HepG2 (cell line): ENCODE results near the gene USP17L29. TPM values are rescaled to one million over a fixed set of nuclear protein-coding genes. Genes with fewer than 3 reads are reported as not detected.

Source experiments
- ATAC-seq: fragments of 200-7000 bp; cut with Tn5 transposase; 3 replicates; pipeline ENCODE4 v1.9.1; 2020; ENCODE audit warnings: mild to moderate bottlenecking, moderate library complexity
- BruUV-seq: library from RNA; stranded (reverse); fragments of 400-500 nt; replicated peaks from 2 replicates; lab custom pipeline; 2021; lab: Mats Ljungman, UMichigan
- CTCF ChIA-PET: fragments of 300-600 bp; formaldehyde crosslinking; extraction: SDS; loops from one replicate; lab custom pipeline; 2021; ENCODE audit warnings: low total read pairs, inconsistent platforms, low intra/inter-chr PET ratio; lab: Yijun Ruan, JAX
- POLR2A ChIA-PET: fragments of 350-600 bp; sonication (Branson Sonifier 250); formaldehyde crosslinking; loops from one replicate; lab custom pipeline; 2020; ENCODE audit warnings: antibody characterized with exemption, inconsistent platforms; lab: Yijun Ruan, JAX
- DNase-seq: peaks from one replicate; pipeline ENCODE4 v3.0.0-alpha.2; 2015; ENCODE audit warnings: low spot score
- FAIRE-seq: peaks from 3 replicates; lab custom pipeline; 2011; peaks lifted over from hg19 to GRCh38; lab: Jason Lieb, UNC
- H2AFZ ChIP-seq: one replicate; pipeline ENCODE4 v1.6.1; 2011; ENCODE audit warnings: low read length, inconsistent platforms
- H3K27ac ChIP-seq: fragments of 300-600 bp; 3 replicates; pipeline ENCODE4 v1.8.0; 2011; ENCODE audit warnings: mixed run types, mild to moderate bottlenecking, mixed read lengths, low read length, inconsistent platforms; ENCODE audit not compliant: insufficient read depth; ENCODE audit errors: extremely low read length
- H3K27me3 ChIP-seq, 2 experiments: fragments of 200-600 bp in 1 of 2; 2 replicates in 1 of 2; 3 replicates in 1 of 2; pipeline versions ENCODE4 v1.6.0 to v1.8.0; 2011; ENCODE audit warnings: low read length in 2 of 2, mild to moderate bottlenecking in 2 of 2, moderate library complexity in 2 of 2, inconsistent platforms in 1 of 2; ENCODE audit not compliant: insufficient read depth in 2 of 2, control insufficient read depth in 1 of 2
- H3K36me3 ChIP-seq, 2 experiments: fragments of 200-600 bp in 1 of 2; replicated peaks in 1 of 2; 2 replicates in 1 of 2; 3 replicates in 1 of 2; pipeline versions ENCODE4 v1.5.1 to v1.8.0; 2011; ENCODE audit warnings: low read length in 2 of 2, inconsistent platforms in 1 of 2; ENCODE audit not compliant: insufficient read depth in 2 of 2, control insufficient read depth in 1 of 2
- H3K4me1 ChIP-seq: 2 replicates; pipeline ENCODE4 v1.5.1; 2012; ENCODE audit warnings: low read length, inconsistent platforms; ENCODE audit not compliant: insufficient read depth
- H3K4me2 ChIP-seq: 2 replicates; pipeline ENCODE4 v1.6.0; 2011; ENCODE audit warnings: low read depth, low read length, inconsistent platforms
- H3K4me3 ChIP-seq, 3 experiments: fragments of 200-600 bp in 1 of 3; sonication (generic), shearing (Covaris generic) in 1 of 3; replicated peaks in 1 of 3; 2 replicates each; pipeline ENCODE4 v1.5.1; 2011 to 2016; ENCODE audit warnings: low read length in 3 of 3, inconsistent platforms in 2 of 3, low read depth in 2 of 3, mild to moderate bottlenecking in 2 of 3, control low read depth in 1 of 3, mixed read lengths in 1 of 3; ENCODE audit not compliant: insufficient read depth in 1 of 3
- H3K79me2 ChIP-seq: one replicate; pipeline ENCODE4 v1.6.1; 2011; ENCODE audit warnings: low read length, inconsistent platforms; ENCODE audit not compliant: insufficient read depth
- H3K9ac ChIP-seq: 2 replicates; pipeline ENCODE4 v1.6.0; 2011; ENCODE audit warnings: mild to moderate bottlenecking, low read depth, low read length, inconsistent platforms; ENCODE audit not compliant: insufficient read depth
- H3K9me3 ChIP-seq: 2 replicates; pipeline ENCODE4 v1.5.1; 2012; ENCODE audit warnings: mild to moderate bottlenecking, low read length
- H4K20me1 ChIP-seq: 2 replicates; pipeline ENCODE4 v1.6.0; 2011; ENCODE audit warnings: inconsistent platforms, mild to moderate bottlenecking, low read length, moderate library complexity; ENCODE audit not compliant: insufficient read depth
- KAT2B ChIP-seq: fragments of 150-350 bp; IDR thresholded peaks from 2 replicates; pipeline ENCODE4 v1.6.1; 2014; ENCODE audit warnings: low read depth, low read length, borderline replicate concordance
- RBAK ChIP-seq: sonication (generic); formaldehyde crosslinking; IDR thresholded peaks from 2 replicates; pipeline ENCODE4 v1.5.1; 2020; ENCODE audit warnings: mild to moderate bottlenecking, missing genetic modification reagents
- SATB2 ChIP-seq: sonication (generic); formaldehyde crosslinking; IDR thresholded peaks from 2 replicates; pipeline ENCODE4 v1.5.0; 2020; ENCODE audit warnings: missing genetic modification reagents
- SOX13 ChIP-seq, 3 experiments: fragments of 450-650 bp in 1 of 3; sonication (generic) in 1 of 3; formaldehyde crosslinking in 1 of 3; IDR thresholded peaks in 2 of 3; conservative IDR thresholded peaks in 1 of 3; 2 replicates each; pipeline versions ENCODE4 v1.5.0 to v1.6.1; 2016 to 2020; ENCODE audit warnings: antibody characterized with exemption in 1 of 3, mild to moderate bottlenecking in 1 of 3, missing compliant biosample characterization in 1 of 3, missing genetic modification reagents in 1 of 3, moderate library complexity in 1 of 3
- TIGD3 ChIP-seq: sonication (generic); formaldehyde crosslinking; IDR thresholded peaks from 2 replicates; pipeline ENCODE4 v1.5.1; 2020; ENCODE audit warnings: mild to moderate bottlenecking, missing genetic modification reagents, borderline replicate concordance
- U2AF2 ChIP-seq: fragments of 200-400 bp; formaldehyde crosslinking; IDR thresholded peaks from 2 replicates; pipeline ENCODE4 v1.6.1; 2017; ENCODE audit warnings: low read depth, mild to moderate bottlenecking, low read length
- ZNF691 ChIP-seq: sonication (generic); formaldehyde crosslinking; IDR thresholded peaks from 2 replicates; pipeline ENCODE4 v1.4.0; 2020; ENCODE audit warnings: missing genetic modification reagents, low read depth, mild to moderate bottlenecking, borderline replicate concordance
- ZSCAN9 ChIP-seq: IDR thresholded peaks from 2 replicates; pipeline ENCODE4 v1.6.1; 2016; ENCODE audit warnings: borderline replicate concordance
- WGBS: methylation state at CpG from one replicate; pipeline ENCODE4 v1.1.6; 2017; ENCODE audit warnings: low lambda C conversion rate; 5-methylcytosine and 5-hydroxymethylcytosine counted together
- in situ Hi-C: cut with HindIII; loops from 2 replicates; pipeline ENCODE4 v1.10.0; 2017; ENCODE audit warnings: low pct_unique_long_range_greater_than_20kb; ENCODE audit not compliant: extremely low pct_ligation_motif_present
- intact Hi-C: fragments of 100-400 bp; cut with micrococcal nuclease; formaldehyde crosslinking; loops from one replicate; pipeline ENCODE4 v1.10.0; 2022; ENCODE audit not compliant: unreplicated experiment
- polyA plus RNA-seq, 8 experiments: library from polyadenylated mRNA; depleted of rRNA in 3 of 8; stranded (reverse) in 7 of 8; unstranded in 1 of 8; fragments of >200 nt; fragmentation: Illumina TruSeq in 4 of 8; extraction: Trizol in 4 of 8; gene quantifications; 2 replicates each; pipeline versions ENCODE4 v1.2.1 to v1.2.3, GENCODE V29; 2011 to 2016; ENCODE audit warnings: low read depth in 4 of 8, missing spikeins in 1 of 8, mixed read lengths in 1 of 8; ENCODE audit not compliant: insufficient read depth in 1 of 8
- total RNA-seq, 5 experiments: library from RNA; depleted of rRNA; stranded (reverse); fragments of >200 nt; fragmentation: Illumina TruSeq; extraction: Trizol; gene quantifications; 2 replicates each; pipeline ENCODE4 v1.2.3, GENCODE V29; 2016; ENCODE audit warnings: low read depth in 1 of 5
- TF ChIP-seq, protein P1 (sequence below): sonication (generic); formaldehyde crosslinking; IDR thresholded peaks from 2 replicates; pipeline ENCODE4 v1.4.0; 2020; ENCODE audit warnings: missing genetic modification reagents, mild to moderate bottlenecking, borderline replicate concordance
- TF ChIP-seq, protein P2 (sequence below): sonication (generic); formaldehyde crosslinking; IDR thresholded peaks from 2 replicates; pipeline ENCODE4 v1.4.0; 2020; ENCODE audit warnings: missing genetic modification reagents, borderline replicate concordance

The USP17L29 gene
- total and polyA plus RNA-seq, 2 of the 13 experiments (the other 11 are each of a cell fraction or from before 2014, with no cell fraction given), result not detected

DNA sequence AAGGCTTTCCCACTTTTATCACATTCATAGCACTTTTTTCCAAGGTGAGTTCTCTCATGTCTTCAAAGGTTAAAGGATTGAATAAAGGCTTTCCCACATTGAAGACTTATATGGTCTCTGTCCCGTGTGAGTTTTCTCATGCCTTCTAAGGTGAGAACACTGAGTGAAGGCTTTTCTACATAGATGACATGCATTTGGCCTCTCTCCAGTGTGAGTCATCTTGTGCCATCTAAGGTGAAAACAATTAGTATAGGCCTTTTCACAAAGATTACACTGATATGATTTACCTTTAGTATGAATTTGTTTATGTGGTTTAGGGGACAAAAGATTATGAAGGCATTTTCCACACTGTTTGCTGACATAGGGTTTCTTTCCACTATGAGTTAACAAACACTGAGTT, 30.7 kb downstream of the USP17L29 start:
- POLR2A ChIA-PET, result no interaction called here
- no peak overlapping the region for H3K4me2 ChIP-seq
- ATAC-seq (no peak), FAIRE-seq (no peak), DNase-seq (no peak)
- no peaks in the 10 kb centered on the region for H3K79me2 ChIP-seq
- no TSS peak for BruUV-seq
- WGBS, result 0% methylated on average over 1 of the region's 1 CpG
- no peak overlapping the region for H3K9ac ChIP-seq
- no peak overlapping the region for H3K27ac ChIP-seq
- TF ChIP-seq SATB2 (CRISPR knock-in tag), result no peak
- TF ChIP-seq, protein P1, sequence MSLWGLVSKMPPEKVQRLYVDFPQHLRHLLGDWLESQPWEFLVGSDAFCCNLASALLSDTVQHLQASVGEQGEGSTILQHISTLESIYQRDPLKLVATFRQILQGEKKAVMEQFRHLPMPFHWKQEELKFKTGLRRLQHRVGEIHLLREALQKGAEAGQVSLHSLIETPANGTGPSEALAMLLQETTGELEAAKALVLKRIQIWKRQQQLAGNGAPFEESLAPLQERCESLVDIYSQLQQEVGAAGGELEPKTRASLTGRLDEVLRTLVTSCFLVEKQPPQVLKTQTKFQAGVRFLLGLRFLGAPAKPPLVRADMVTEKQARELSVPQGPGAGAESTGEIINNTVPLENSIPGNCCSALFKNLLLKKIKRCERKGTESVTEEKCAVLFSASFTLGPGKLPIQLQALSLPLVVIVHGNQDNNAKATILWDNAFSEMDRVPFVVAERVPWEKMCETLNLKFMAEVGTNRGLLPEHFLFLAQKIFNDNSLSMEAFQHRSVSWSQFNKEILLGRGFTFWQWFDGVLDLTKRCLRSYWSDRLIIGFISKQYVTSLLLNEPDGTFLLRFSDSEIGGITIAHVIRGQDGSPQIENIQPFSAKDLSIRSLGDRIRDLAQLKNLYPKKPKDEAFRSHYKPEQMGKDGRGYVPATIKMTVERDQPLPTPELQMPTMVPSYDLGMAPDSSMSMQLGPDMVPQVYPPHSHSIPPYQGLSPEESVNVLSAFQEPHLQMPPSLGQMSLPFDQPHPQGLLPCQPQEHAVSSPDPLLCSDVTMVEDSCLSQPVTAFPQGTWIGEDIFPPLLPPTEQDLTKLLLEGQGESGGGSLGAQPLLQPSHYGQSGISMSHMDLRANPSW (CRISPR knock-in tag), result no peak
- no peak for TF ChIP-seq ZSCAN9 (CRISPR knock-in tag)
- TF ChIP-seq TIGD3 (CRISPR knock-in tag), result no peak
- no peak for TF ChIP-seq RBAK (CRISPR knock-in tag)
- TF ChIP-seq ZNF691 (CRISPR knock-in tag), result no peak
- no peak for TF ChIP-seq KAT2B
- no peak for TF ChIP-seq U2AF2
- no peak for TF ChIP-seq SOX13 (IDR thresholded peaks at IDR 0.05)
- TF ChIP-seq SOX13 (CRISPR knock-in tag; conservative IDR thresholded peaks at IDR 0.05 in 1 of 2, IDR thresholded peaks at IDR 0.05 in 1 of 2), result no peak
- TF ChIP-seq, protein P2, sequence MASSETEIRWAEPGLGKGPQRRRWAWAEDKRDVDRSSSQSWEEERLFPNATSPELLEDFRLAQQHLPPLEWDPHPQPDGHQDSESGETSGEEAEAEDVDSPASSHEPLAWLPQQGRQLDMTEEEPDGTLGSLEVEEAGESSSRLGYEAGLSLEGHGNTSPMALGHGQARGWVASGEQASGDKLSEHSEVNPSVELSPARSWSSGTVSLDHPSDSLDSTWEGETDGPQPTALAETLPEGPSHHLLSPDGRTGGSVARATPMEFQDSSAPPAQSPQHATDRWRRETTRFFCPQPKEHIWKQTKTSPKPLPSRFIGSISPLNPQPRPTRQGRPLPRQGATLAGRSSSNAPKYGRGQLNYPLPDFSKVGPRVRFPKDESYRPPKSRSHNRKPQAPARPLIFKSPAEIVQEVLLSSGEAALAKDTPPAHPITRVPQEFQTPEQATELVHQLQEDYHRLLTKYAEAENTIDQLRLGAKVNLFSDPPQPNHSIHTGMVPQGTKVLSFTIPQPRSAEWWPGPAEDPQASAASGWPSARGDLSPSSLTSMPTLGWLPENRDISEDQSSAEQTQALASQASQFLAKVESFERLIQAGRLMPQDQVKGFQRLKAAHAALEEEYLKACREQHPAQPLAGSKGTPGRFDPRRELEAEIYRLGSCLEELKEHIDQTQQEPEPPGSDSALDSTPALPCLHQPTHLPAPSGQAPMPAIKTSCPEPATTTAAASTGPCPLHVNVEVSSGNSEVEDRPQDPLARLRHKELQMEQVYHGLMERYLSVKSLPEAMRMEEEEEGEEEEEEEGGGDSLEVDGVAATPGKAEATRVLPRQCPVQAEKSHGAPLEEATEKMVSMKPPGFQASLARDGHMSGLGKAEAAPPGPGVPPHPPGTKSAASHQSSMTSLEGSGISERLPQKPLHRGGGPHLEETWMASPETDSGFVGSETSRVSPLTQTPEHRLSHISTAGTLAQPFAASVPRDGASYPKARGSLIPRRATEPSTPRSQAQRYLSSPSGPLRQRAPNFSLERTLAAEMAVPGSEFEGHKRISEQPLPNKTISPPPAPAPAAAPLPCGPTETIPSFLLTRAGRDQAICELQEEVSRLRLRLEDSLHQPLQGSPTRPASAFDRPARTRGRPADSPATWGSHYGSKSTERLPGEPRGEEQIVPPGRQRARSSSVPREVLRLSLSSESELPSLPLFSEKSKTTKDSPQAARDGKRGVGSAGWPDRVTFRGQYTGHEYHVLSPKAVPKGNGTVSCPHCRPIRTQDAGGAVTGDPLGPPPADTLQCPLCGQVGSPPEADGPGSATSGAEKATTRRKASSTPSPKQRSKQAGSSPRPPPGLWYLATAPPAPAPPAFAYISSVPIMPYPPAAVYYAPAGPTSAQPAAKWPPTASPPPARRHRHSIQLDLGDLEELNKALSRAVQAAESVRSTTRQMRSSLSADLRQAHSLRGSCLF (CRISPR knock-in tag), result no peak
- in situ Hi-C loops, result no loop called here
- intact Hi-C loops, result no loop called here
- H3K4me3 ChIP-seq, result no peak overlapping the region
- no peak overlapping the region for H2AFZ ChIP-seq
- H3K36me3 ChIP-seq, result no peaks in the 10 kb centered on the region
- no peaks in the 10 kb centered on the region for H4K20me1 ChIP-seq
- H3K27me3 ChIP-seq, result no peaks in the 10 kb centered on the region
- no peaks in the 10 kb centered on the region for H3K4me1 ChIP-seq
- CTCF ChIA-PET, result no interaction called here
- H3K9me3 ChIP-seq, result no peaks in the 10 kb centered on the region
